ENCODE data around the gene ATN1.

Gene ATN1

GRCh38 chr12:6961695-6962284, 34.0 kb downstream of the ATN1 start:
- in situ Hi-C loops (cut with HindIII; ENCODE audit: low pct_unique_long_range_greater_than_20kb, low sequenced_read_pairs): no loop called here
- peak in 1 of 2 experiments; percentile 62 for DNase-seq (ENCODE audit: low read depth in 1 of 2, low spot score in 1 of 2)
- TF ChIP-seq JUND (IDR thresholded peaks at IDR 0.05; ENCODE audit: low read depth): no peak

- DNase-seq (ENCODE audit: low read depth in 1 of 2, low spot score in 1 of 2): no peak
- in situ Hi-C loops (cut with HindIII; ENCODE audit: low pct_unique_long_range_greater_than_20kb, low sequenced_read_pairs): no loop called here
Measured at GRCh38 chr12:6962285-6963015, 34.7 kb downstream of the ATN1 start.

GRCh38 chr12:6963016-6963731, 35.4 kb downstream of the ATN1 start:
- DNase-seq (ENCODE audit: low read depth in 1 of 2, low spot score in 1 of 2): peak in 1 of 2 experiments; percentile 87
- no peak for TF ChIP-seq JUND (IDR thresholded peaks at IDR 0.05; ENCODE audit: low read depth)
- in situ Hi-C loops (cut with HindIII; ENCODE audit: low pct_unique_long_range_greater_than_20kb, low sequenced_read_pairs): no loop called here

More at GRCh38 chr12:6962285-6963015, 34.7 kb downstream of the ATN1 start:
- TF ChIP-seq JUND (IDR thresholded peaks at IDR 0.05; ENCODE audit: low read depth): no peak

GRCh38 chr12:6963791-6964413, 36.1 kb downstream of the ATN1 start:
- DNase-seq (ENCODE audit: low read depth in 1 of 2, low spot score in 1 of 2): no peak
- no peak for TF ChIP-seq JUND (IDR thresholded peaks at IDR 0.05; ENCODE audit: low read depth)
- in situ Hi-C loops (cut with HindIII; ENCODE audit: low pct_unique_long_range_greater_than_20kb, low sequenced_read_pairs): no loop called here

GRCh38 chr12:6964605-6965025, 36.9 kb downstream of the ATN1 start:
- no peak for TF ChIP-seq JUND (IDR thresholded peaks at IDR 0.05; ENCODE audit: low read depth)
- in situ Hi-C loops (cut with HindIII; ENCODE audit: low pct_unique_long_range_greater_than_20kb, low sequenced_read_pairs): no loop called here
- no peak for DNase-seq (ENCODE audit: low read depth in 1 of 2, low spot score in 1 of 2)

GRCh38 chr12:6965026-6965661, 37.4 kb downstream of the ATN1 start:
- no peak for TF ChIP-seq JUND (IDR thresholded peaks at IDR 0.05; ENCODE audit: low read depth)
- peak in 1 of 2 experiments; percentile 77 for DNase-seq (ENCODE audit: low read depth in 1 of 2, low spot score in 1 of 2)
- in situ Hi-C loops (cut with HindIII; ENCODE audit: low pct_unique_long_range_greater_than_20kb, low sequenced_read_pairs): no loop called here

- no peak for TF ChIP-seq JUND (IDR thresholded peaks at IDR 0.05; ENCODE audit: low read depth)
Measured at GRCh38 chr12:6965714-6966113, 38.0 kb downstream of the ATN1 start.

GRCh38 chr12:6966351-6966750, 38.6 kb downstream of the ATN1 start:
- TF ChIP-seq JUND (IDR thresholded peaks at IDR 0.05; ENCODE audit: low read depth): no peak
- in situ Hi-C loops (cut with HindIII; ENCODE audit: low pct_unique_long_range_greater_than_20kb, low sequenced_read_pairs): no loop called here
- DNase-seq (ENCODE audit: low read depth in 1 of 2, low spot score in 1 of 2): no peak

More at GRCh38 chr12:6965714-6966113, 38.0 kb downstream of the ATN1 start:
- in situ Hi-C loops (cut with HindIII; ENCODE audit: low pct_unique_long_range_greater_than_20kb, low sequenced_read_pairs): no loop called here
- no peak for DNase-seq (ENCODE audit: low read depth in 1 of 2, low spot score in 1 of 2)

- no peak for DNase-seq (ENCODE audit: low read depth in 1 of 2, low spot score in 1 of 2)
- TF ChIP-seq JUND (IDR thresholded peaks at IDR 0.05; ENCODE audit: low read depth): no peak
- in situ Hi-C loops (cut with HindIII; ENCODE audit: low pct_unique_long_range_greater_than_20kb, low sequenced_read_pairs): no loop called here
Measured at GRCh38 chr12:6967651-6968100, 39.9 kb downstream of the ATN1 start.

GRCh38 chr12:6968426-6968825, 40.7 kb downstream of the ATN1 start:
- DNase-seq (ENCODE audit: low read depth in 1 of 2, low spot score in 1 of 2): no peak
- TF ChIP-seq JUND (IDR thresholded peaks at IDR 0.05; ENCODE audit: low read depth): no peak
- in situ Hi-C loops (cut with HindIII; ENCODE audit: low pct_unique_long_range_greater_than_20kb, low sequenced_read_pairs): no loop called here

GRCh38 chr12:6970096-6970527, 42.4 kb downstream of the ATN1 start:
- DNase-seq (ENCODE audit: low read depth in 1 of 2, low spot score in 1 of 2): no peak
- no peak for TF ChIP-seq JUND (IDR thresholded peaks at IDR 0.05; ENCODE audit: low read depth)
- in situ Hi-C loops (cut with HindIII; ENCODE audit: low pct_unique_long_range_greater_than_20kb, low sequenced_read_pairs): no loop called here

GRCh38 chr12:6974180-6974579, 46.4 kb downstream of the ATN1 start:
- no peak for TF ChIP-seq JUND (IDR thresholded peaks at IDR 0.05; ENCODE audit: low read depth)
- no peak for DNase-seq (ENCODE audit: low read depth in 1 of 2, low spot score in 1 of 2)
- in situ Hi-C loops (cut with HindIII; ENCODE audit: low pct_unique_long_range_greater_than_20kb, low sequenced_read_pairs): no loop called here
